GM12891 (cell line): ENCODE results near the gene STRADA.

ENCODE experiments used
- POLR2A ChIP-seq: IDR thresholded peaks from 2 replicates; pipeline ENCODE4 v1.6.1; 2011; ENCODE audit warnings: low read depth, low read length, control low read depth
- POLR2AphosphoS5 ChIP-seq: IDR thresholded peaks from 2 replicates; pipeline ENCODE4 v1.6.1; 2011; ENCODE audit warnings: low read depth, low read length, control low read depth
- POU2F2 ChIP-seq: IDR thresholded peaks from 2 replicates; pipeline ENCODE4 v1.6.1; 2011; ENCODE audit warnings: low read depth, mild to moderate bottlenecking, control low read depth, low read length, moderate library complexity
- TAF1 ChIP-seq: IDR thresholded peaks from 2 replicates; pipeline ENCODE4 v1.6.1; 2011; ENCODE audit warnings: low read depth, low read length, control low read depth

- TF ChIP-seq POLR2AphosphoS5 = no peak
- TF ChIP-seq POLR2A = no peak
- TF ChIP-seq TAF1 = no peak
- no peak for TF ChIP-seq POU2F2
These were observed 19.4 kb upstream of the STRADA start for GRCh38 chr17:63760771-63761539.
